ENCODE data around the gene KAZN. TPM values are rescaled to one million over a fixed set of nuclear protein-coding genes. Genes with fewer than 3 reads are reported as not detected.

KAZN gene
- polyA plus RNA-seq, 1 donor (not counting 4 experiments of a cell fraction or from before 2014, with no cell fraction given) = 5.9 TPM

GRCh38 chr1:14878124-14878523, 279.6 kb downstream of the KAZN start:
- no peak for DNase-seq (ENCODE audit: low read depth, low spot score)
- H3K9ac ChIP-seq (ENCODE audit: control insufficient read depth, extremely low read depth, insufficient read depth, low read length) = no peak overlapping the region
- H3K4me3 ChIP-seq (ENCODE audit: control insufficient read depth in 2 of 3, extremely low read depth in 1 of 3, insufficient read depth in 2 of 3, low read depth in 1 of 3, low read length in 3 of 3) = no peak overlapping the region
- H3K79me2 ChIP-seq (ENCODE audit: control insufficient read depth, insufficient read depth, low read length) = no peaks in the 10 kb centered on the region
- no peak overlapping the region for H3K27ac ChIP-seq (ENCODE audit: control insufficient read depth, insufficient read depth, low read length)
- no peaks in the 10 kb centered on the region for H4K20me1 ChIP-seq (ENCODE audit: control insufficient read depth, extremely low read depth, insufficient read depth, low read length)
- H3K9me3 ChIP-seq (ENCODE audit: control insufficient read depth, low read depth, low read length) = no peaks in the 10 kb centered on the region
- no peak for FAIRE-seq
- H3K9me1 ChIP-seq (ENCODE audit: control insufficient read depth, extremely low read depth, insufficient read depth, low read length) = no peaks in the 10 kb centered on the region
- no peaks in the 10 kb centered on the region for H3K27me3 ChIP-seq (ENCODE audit: control insufficient read depth, extremely low read depth, insufficient read depth, low read length)
- H3K36me3 ChIP-seq (ENCODE audit: control insufficient read depth in 2 of 2, extremely low read depth in 1 of 2, insufficient read depth in 2 of 2, low read length in 2 of 2) = no peaks in the 10 kb centered on the region
- no peak overlapping the region for H2AFZ ChIP-seq (ENCODE audit: control insufficient read depth, low read length)
- H3K4me1 ChIP-seq (ENCODE audit: control insufficient read depth, extremely low read depth, insufficient read depth, low read length) = peaks cover 45% of the 10 kb centered on the region
- dilution Hi-C loops (cut with MboI; ENCODE audit: extremely low pct_ligation_motif_present, low sequenced_read_pairs) = no loop called here
- no peak overlapping the region for H3K4me2 ChIP-seq (ENCODE audit: control insufficient read depth, extremely low read depth, insufficient read depth, low read depth, low read length)
- TF ChIP-seq CTCF (optimal IDR thresholded peaks at IDR 0.05 in 1 of 3, IDR thresholded peaks at IDR 0.05 in 1 of 3, conservative IDR thresholded peaks at IDR 0.05 in 1 of 3; ENCODE audit: extremely low read depth in 1 of 3, insufficient read depth in 2 of 3, low read length in 3 of 3) = no peak
- no peak for TF ChIP-seq EZH2 (IDR thresholded peaks at IDR 0.05; ENCODE audit: low read length)

GRCh38 chr1:14878951-14879350, 280.5 kb downstream of the KAZN start:
- no peak overlapping the region for H3K9ac ChIP-seq (ENCODE audit: control insufficient read depth, extremely low read depth, insufficient read depth, low read length)
- H4K20me1 ChIP-seq (ENCODE audit: control insufficient read depth, extremely low read depth, insufficient read depth, low read length) = no peaks in the 10 kb centered on the region
- TF ChIP-seq CTCF (optimal IDR thresholded peaks at IDR 0.05 in 1 of 3, IDR thresholded peaks at IDR 0.05 in 1 of 3, conservative IDR thresholded peaks at IDR 0.05 in 1 of 3; ENCODE audit: extremely low read depth in 1 of 3, insufficient read depth in 2 of 3, low read length in 3 of 3) (no peak), EZH2 (IDR thresholded peaks at IDR 0.05; ENCODE audit: low read length) (no peak)
- H3K9me3 ChIP-seq (ENCODE audit: control insufficient read depth, low read depth, low read length) = no peaks in the 10 kb centered on the region
- no peaks in the 10 kb centered on the region for H3K9me1 ChIP-seq (ENCODE audit: control insufficient read depth, extremely low read depth, insufficient read depth, low read length)
- no peak overlapping the region for H2AFZ ChIP-seq (ENCODE audit: control insufficient read depth, low read length)
- H3K79me2 ChIP-seq (ENCODE audit: control insufficient read depth, insufficient read depth, low read length) = no peaks in the 10 kb centered on the region
- dilution Hi-C loops (cut with MboI; ENCODE audit: extremely low pct_ligation_motif_present, low sequenced_read_pairs) = no loop called here
- H3K36me3 ChIP-seq (ENCODE audit: control insufficient read depth in 2 of 2, extremely low read depth in 1 of 2, insufficient read depth in 2 of 2, low read length in 2 of 2) = no peaks in the 10 kb centered on the region
- H3K27me3 ChIP-seq (ENCODE audit: control insufficient read depth, extremely low read depth, insufficient read depth, low read length) = no peaks in the 10 kb centered on the region
- FAIRE-seq = no peak
- DNase-seq (ENCODE audit: low read depth, low spot score) = no peak
- H3K4me3 ChIP-seq (ENCODE audit: control insufficient read depth in 2 of 3, extremely low read depth in 1 of 3, insufficient read depth in 2 of 3, low read depth in 1 of 3, low read length in 3 of 3) = no peak overlapping the region
- no peak overlapping the region for H3K4me2 ChIP-seq (ENCODE audit: control insufficient read depth, extremely low read depth, insufficient read depth, low read depth, low read length)
- peaks cover 45% of the 10 kb centered on the region for H3K4me1 ChIP-seq (ENCODE audit: control insufficient read depth, extremely low read depth, insufficient read depth, low read length)
- H3K27ac ChIP-seq (ENCODE audit: control insufficient read depth, insufficient read depth, low read length) = no peak overlapping the region
